ENCODE data around the gene SPEM2. TPM values are rescaled to one million over a fixed set of nuclear protein-coding genes. Genes with fewer than 3 reads are reported as not detected.

The SPEM2 gene
- total RNA-seq, 4 donors from 2014 or later = 0.40 TPM; not detected in 3

GRCh38 chr17:7408252-7408727 is 17.1 kb upstream of the SPEM2 start:
- 61 to 79% methylated on average over 31 to 33 of the region's 58 CpGs for WGBS, 2 donors
- no peaks in the 10 kb centered on the region for H3K36me3 ChIP-seq
- H3K27ac ChIP-seq = no peak overlapping the region
- no peak overlapping the region for H3K4me3 ChIP-seq (replicated peaks in 1 of 3)
- H3K4me1 ChIP-seq = peaks cover under 1 to 8% of the 10 kb centered on the region in 2 donors
- intact Hi-C loops (cut with DNase I) = no loop called here
- TF ChIP-seq CTCF (IDR thresholded peaks at IDR 0.05) (no peak), POLR2A (IDR thresholded peaks at IDR 0.05) (no peak)
- no peak for DNase-seq
- H3K27me3 ChIP-seq = no peaks in the 10 kb centered on the region
- no peaks in the 10 kb centered on the region for H3K9me3 ChIP-seq

GRCh38 chr17:7408863-7409262 is 16.6 kb upstream of the SPEM2 start:
- H3K27ac ChIP-seq = no peak overlapping the region
- TF ChIP-seq CTCF (IDR thresholded peaks at IDR 0.05) (no peak), POLR2A (IDR thresholded peaks at IDR 0.05) (no peak)
- H3K9me3 ChIP-seq = no peaks in the 10 kb centered on the region
- no peak for DNase-seq
- WGBS, 2 donors = 82 to 88% methylated on average over 5 of the region's 6 CpGs
- H3K4me3 ChIP-seq (replicated peaks in 1 of 3) = no peak overlapping the region
- no peaks in the 10 kb centered on the region for H3K36me3 ChIP-seq
- no peaks in the 10 kb centered on the region for H3K27me3 ChIP-seq
- peaks cover 0 to 7% of the 10 kb centered on the region in 2 donors for H3K4me1 ChIP-seq
- intact Hi-C loops (cut with DNase I) = no loop called here

- TF ChIP-seq POLR2A (IDR thresholded peaks at IDR 0.05) = no peak
- TF ChIP-seq CTCF (IDR thresholded peaks at IDR 0.05) = no peak
- H3K9me3 ChIP-seq = no peaks in the 10 kb centered on the region
- no peaks in the 10 kb centered on the region for H3K36me3 ChIP-seq
- no peaks in the 10 kb centered on the region for H3K27me3 ChIP-seq
- H3K4me3 ChIP-seq (replicated peaks in 1 of 3) = no peak overlapping the region
- WGBS, 2 donors = 94% methylated on average over 6 of the region's 6 CpGs
- intact Hi-C loops (cut with DNase I) = no loop called here
- H3K27ac ChIP-seq = no peak overlapping the region
- DNase-seq = no peak
- peaks cover 0 to 7% of the 10 kb centered on the region in 2 donors for H3K4me1 ChIP-seq
Observed at GRCh38 chr17:7409716-7410115, 15.7 kb upstream of the SPEM2 start.

- Histone ChIP-seq H3K27me3 (no peaks in the 10 kb centered on the region), H3K9me3 (no peaks in the 10 kb centered on the region), H3K4me3 (replicated peaks in 1 of 3) (no peak overlapping the region), H3K4me1 (no peaks in the 10 kb centered on the region), H3K27ac (no peak overlapping the region), H3K36me3 (no peaks in the 10 kb centered on the region)
- intact Hi-C loops (cut with DNase I) = no loop called here
- DNase-seq = no peak
- WGBS, 2 donors = 85 to 91% methylated on average over 24 to 25 of the region's 25 CpGs
- TF ChIP-seq CTCF (IDR thresholded peaks at IDR 0.05) (no peak), POLR2A (IDR thresholded peaks at IDR 0.05) (no peak)
Observed at GRCh38 chr17:7410634-7411426, 14.6 kb upstream of the SPEM2 start.

- intact Hi-C loops (cut with DNase I) = no loop called here
- H3K36me3 ChIP-seq = no peaks in the 10 kb centered on the region
- no peak for DNase-seq
- H3K9me3 ChIP-seq = no peaks in the 10 kb centered on the region
- H3K4me3 ChIP-seq (replicated peaks in 1 of 3) = no peak overlapping the region
- H3K4me1 ChIP-seq = no peaks in the 10 kb centered on the region
- 87 to 95% methylated on average over 6 to 8 of the region's 8 CpGs for WGBS, 2 donors
- no peak for TF ChIP-seq POLR2A (IDR thresholded peaks at IDR 0.05)
- no peak for TF ChIP-seq CTCF (IDR thresholded peaks at IDR 0.05)
- H3K27me3 ChIP-seq = no peaks in the 10 kb centered on the region
- H3K27ac ChIP-seq = no peak overlapping the region
Observed at GRCh38 chr17:7411427-7411750, 14.0 kb upstream of the SPEM2 start.

Measured in thyroid gland (tissue), 4 donors.